ENCODE measurements around the gene CIAO2A.

Gene CIAO2A

GRCh38 chr15:64037966-64038365 lies 55.7 kb downstream of the CIAO2A start:
- no peak for DNase-seq

GRCh38 chr15:64037116-64037515 lies 56.5 kb downstream of the CIAO2A start:
- no peak for DNase-seq

- no peak for DNase-seq
Observed at GRCh38 chr15:64035525-64035924, 58.1 kb downstream of the CIAO2A start.

DNA sequence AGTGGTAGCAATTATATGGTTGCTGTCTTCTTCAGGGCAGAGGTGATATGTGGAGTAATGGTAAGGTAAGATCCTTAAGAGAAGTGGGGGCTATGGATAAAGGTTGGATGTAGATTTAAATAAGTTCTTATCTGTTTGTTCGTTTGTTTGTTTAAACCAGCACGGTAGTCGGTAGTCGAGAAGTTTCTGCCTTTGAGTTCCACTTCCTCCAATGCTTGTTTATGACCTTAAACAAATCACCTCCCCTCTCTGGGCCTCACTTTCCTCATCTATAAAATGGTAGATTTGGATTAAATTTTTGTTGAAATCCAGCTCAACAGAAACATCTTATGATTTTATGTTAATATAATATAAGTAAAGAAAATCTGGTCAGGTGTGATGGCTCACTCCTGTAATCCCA lies 59.1 kb downstream of the CIAO2A start:
- DNase-seq, result no peak

GRCh38 chr15:64032329-64032728 lies 61.3 kb downstream of the CIAO2A start:
- no peak for DNase-seq

GRCh38 chr15:64030123-64030522 lies 63.5 kb downstream of the CIAO2A start:
- DNase-seq, result no peak

- no peak for DNase-seq
Observed at GRCh38 chr15:64029633-64030032, 64.0 kb downstream of the CIAO2A start.

DNA sequence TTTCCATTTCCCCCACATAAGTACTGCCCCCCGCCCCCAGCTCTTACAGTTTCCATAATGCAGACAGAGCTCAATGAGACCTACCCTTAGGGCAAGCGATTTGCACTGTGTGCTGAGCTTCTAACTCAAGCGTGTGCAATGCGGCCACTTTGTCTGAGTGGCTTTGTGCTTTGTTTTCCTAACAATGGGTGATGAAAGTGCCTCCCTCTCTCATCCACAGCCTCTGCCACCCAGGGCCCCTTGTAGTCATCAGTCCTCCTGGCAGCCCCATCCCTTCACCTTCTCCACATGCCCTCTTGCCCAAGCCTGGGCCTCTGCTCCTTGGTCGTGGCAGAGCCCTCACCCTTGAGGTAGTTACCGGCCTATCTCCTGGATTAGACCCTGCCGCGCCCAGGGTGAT lies 64.5 kb downstream of the CIAO2A start:
- no peak for DNase-seq

DNA sequence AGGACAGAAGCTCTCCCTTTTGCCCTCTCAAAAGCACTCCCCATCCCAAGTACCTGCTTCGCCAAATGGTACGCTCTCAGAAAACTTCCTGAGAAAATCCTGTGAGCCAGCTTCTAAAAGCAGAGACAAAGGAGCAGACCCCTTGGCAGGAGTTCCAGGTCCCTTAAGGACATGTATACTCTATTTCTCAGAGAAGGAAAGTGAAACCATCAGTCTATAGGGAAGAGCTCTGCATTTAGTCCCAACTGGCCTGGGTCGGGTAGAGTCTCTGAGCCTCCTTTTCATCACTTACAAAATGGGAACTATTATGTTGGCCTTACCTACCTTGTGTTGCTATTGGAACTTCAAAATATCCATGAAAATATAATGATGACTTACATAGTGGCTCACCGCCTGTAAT lies 67.0 kb downstream of the CIAO2A start:
- no peak for DNase-seq

DNA sequence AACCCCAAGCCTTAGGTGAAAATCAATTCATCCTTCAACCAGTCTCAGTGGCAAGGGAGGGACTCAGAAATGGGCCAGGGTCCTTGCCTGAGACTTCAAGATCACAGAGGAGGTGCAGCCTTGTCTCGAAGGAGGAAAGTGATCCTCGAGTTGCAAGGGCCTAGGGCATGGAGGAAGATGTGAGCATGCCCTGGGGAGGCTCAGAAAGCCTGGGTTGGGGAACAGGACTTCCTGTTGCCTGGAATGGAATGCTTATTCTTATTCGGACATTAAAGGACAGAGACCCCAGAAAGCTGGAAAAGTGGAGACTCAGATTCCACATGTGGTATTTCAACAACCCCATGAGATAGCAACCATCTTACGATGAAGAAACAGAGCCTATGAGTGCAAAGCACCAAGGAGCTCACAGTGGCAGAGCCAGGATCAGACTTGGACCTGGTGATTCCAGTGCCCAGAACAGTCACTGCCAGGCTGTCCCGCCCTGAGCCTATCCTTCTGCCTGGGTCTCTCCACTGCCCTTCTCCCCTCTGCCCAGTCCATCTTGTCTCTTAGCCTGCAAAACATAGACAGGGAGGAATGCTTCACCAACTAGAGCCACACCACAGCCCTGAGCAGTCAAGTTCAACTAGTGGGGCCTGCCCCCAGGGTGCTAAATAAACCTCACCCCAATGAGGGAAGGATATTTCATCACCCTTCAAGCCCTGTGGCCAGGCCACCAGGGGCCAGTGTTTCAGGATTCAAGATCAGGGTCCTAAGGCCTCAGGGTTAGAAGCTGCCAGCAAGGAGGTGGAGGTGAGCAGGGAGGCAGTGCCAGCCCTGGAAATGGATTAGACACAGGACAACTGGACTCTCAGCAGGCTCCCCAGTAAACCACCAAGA lies 69.2 kb downstream of the CIAO2A start:
- no peak for DNase-seq

- no peak for DNase-seq
Observed at GRCh38 chr15:64023220-64023619, 70.4 kb downstream of the CIAO2A start.

DNA sequence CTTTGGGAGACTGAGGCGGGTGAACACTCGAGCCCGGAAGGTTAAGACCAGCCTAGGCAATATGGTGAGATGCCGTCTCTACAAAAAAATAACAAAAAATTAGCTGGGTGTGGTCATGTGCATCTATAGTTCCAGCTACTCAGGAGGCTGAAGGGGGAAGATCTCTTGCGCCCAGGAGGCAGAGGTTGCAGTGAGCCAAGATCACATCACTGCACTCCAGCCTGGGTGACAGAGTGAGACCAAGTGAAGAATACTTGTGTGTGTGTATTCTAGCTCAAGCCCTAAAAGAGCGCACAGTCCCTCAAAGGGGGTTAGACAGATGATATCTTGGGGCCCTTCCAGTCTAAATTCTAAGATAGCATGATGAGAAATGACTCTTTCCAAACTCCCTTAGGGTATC lies 71.1 kb downstream of the CIAO2A start:
- no peak for DNase-seq
